ENCODE results near the gene CDK10.

DNA sequence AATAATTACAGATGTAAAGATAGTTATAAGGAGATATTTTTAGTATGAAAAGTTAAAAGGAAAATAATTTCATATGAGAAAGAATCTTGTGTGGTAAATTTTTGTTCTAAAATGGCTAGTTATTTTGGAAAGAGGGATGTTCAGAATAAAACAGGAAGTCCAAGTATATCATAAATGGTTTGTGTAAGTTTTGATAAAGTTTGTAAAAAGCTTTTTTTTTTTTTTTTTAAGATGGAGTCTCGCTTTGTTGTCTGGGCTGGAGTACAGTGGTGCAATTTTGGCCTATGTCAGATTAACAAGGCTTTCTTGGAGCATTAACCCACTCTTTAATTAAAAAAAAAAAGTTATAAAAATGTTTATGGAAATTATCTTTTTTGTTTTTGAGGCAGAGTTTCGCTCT lies 8.2 kb upstream of the CDK10 start:
- no peak for TF ChIP-seq TAF1 (IDR thresholded peaks at IDR 0.05; ENCODE audit: borderline replicate concordance, low read depth, low read length)
- TF ChIP-seq POLR2AphosphoS5 (IDR thresholded peaks at IDR 0.05; ENCODE audit: low read depth, low read length) = no peak

Data from GM12892 (cell line).